Breast epithelium (tissue), 3 donors: ENCODE data around the gene TSPO.

Experiments
- CTCF ChIP-seq, 3 donors: fragments of 450-650 bp; IDR thresholded peaks; one replicate each; pipeline ENCODE4 v1.5.1; 2016 to 2017; ENCODE audit warnings: antibody characterized with exemption in 3 of 3, mild to moderate bottlenecking in 3 of 3, moderate library complexity in 3 of 3
- POLR2A ChIP-seq: fragments of 450-650 bp; IDR thresholded peaks from one replicate; pipeline ENCODE4 v1.6.1; 2016; ENCODE audit warnings: antibody characterized with exemption, mild to moderate bottlenecking, moderate library complexity

GRCh38 chr22:43129426-43130425 is 21.6 kb upstream of the TSPO start:
- TF ChIP-seq CTCF (IDR thresholded peaks at IDR 0.05) (no peak), POLR2A (no peak)
